Measurements from ENCODE around the gene PSRC1.

DNA sequence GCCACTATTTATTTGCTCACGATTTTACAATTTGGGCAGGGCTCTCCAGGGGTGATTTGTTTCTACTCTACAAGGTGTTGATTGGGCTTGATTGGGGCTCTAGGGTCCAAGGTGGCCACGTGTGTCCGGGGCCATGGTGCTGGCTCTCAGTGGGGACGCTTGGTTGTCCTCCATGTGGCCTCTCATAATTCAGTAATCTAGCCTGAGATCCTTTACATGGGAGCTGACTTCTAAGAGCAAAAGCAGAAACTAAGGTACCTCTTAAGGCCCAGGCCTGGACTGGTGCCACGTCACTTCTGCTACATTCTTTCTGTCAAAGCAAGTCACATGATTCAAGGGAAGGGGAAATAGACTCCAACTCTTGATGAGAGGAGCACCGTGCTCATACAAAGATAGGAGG, 8.1 kb upstream of the PSRC1 start:
- TF ChIP-seq, protein P1, sequence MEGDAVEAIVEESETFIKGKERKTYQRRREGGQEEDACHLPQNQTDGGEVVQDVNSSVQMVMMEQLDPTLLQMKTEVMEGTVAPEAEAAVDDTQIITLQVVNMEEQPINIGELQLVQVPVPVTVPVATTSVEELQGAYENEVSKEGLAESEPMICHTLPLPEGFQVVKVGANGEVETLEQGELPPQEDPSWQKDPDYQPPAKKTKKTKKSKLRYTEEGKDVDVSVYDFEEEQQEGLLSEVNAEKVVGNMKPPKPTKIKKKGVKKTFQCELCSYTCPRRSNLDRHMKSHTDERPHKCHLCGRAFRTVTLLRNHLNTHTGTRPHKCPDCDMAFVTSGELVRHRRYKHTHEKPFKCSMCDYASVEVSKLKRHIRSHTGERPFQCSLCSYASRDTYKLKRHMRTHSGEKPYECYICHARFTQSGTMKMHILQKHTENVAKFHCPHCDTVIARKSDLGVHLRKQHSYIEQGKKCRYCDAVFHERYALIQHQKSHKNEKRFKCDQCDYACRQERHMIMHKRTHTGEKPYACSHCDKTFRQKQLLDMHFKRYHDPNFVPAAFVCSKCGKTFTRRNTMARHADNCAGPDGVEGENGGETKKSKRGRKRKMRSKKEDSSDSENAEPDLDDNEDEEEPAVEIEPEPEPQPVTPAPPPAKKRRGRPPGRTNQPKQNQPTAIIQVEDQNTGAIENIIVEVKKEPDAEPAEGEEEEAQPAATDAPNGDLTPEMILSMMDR (IDR thresholded peaks at IDR 0.05; ENCODE audit: poor library complexity) = no peak
- no peak for TF ChIP-seq EZH2 (IDR thresholded peaks at IDR 0.05; ENCODE audit: borderline replicate concordance)
